Measurements from ENCODE around the gene NFIX.

The NFIX gene

DNA sequence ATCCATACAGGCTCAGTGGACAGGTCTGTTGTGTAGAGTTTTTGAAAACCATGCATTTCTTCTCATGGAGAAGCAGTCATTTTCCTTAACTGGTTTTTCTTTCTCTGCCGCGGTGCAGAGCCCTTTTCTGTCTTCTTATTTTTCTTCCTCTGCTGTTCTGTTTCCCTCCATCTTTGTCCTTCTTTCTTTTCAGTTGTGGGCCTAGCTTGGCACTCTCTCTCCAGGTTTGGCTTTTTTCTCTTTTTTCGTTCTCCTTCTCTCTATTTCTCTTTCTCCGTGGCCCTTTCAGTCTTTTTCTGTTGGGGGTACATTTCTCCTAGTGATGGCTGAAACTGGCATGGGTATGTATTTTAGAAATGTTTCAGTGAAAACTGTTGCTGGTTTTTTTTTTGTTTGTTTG, 24.1 kb downstream of the NFIX start:
- no peak overlapping the region for H3K4me3 ChIP-seq (ENCODE audit: low read depth in 1 of 2, low read length in 2 of 2)
- H2AFZ ChIP-seq (ENCODE audit: low read depth, low read length): no peak overlapping the region
- TF ChIP-seq EZH2 (IDR thresholded peaks at IDR 0.05; ENCODE audit: borderline replicate concordance, low read depth, low read length, severe bottlenecking): no peak
- TF ChIP-seq, protein P1, sequence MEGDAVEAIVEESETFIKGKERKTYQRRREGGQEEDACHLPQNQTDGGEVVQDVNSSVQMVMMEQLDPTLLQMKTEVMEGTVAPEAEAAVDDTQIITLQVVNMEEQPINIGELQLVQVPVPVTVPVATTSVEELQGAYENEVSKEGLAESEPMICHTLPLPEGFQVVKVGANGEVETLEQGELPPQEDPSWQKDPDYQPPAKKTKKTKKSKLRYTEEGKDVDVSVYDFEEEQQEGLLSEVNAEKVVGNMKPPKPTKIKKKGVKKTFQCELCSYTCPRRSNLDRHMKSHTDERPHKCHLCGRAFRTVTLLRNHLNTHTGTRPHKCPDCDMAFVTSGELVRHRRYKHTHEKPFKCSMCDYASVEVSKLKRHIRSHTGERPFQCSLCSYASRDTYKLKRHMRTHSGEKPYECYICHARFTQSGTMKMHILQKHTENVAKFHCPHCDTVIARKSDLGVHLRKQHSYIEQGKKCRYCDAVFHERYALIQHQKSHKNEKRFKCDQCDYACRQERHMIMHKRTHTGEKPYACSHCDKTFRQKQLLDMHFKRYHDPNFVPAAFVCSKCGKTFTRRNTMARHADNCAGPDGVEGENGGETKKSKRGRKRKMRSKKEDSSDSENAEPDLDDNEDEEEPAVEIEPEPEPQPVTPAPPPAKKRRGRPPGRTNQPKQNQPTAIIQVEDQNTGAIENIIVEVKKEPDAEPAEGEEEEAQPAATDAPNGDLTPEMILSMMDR (IDR thresholded peaks at IDR 0.05; ENCODE audit: borderline replicate concordance, extremely low read depth, low read length, poor library complexity, severe bottlenecking): no peak
- H3K27ac ChIP-seq (ENCODE audit: low read length): no peak overlapping the region
- no peaks in the 10 kb centered on the region for H3K36me3 ChIP-seq (ENCODE audit: insufficient read depth, low read length)
- no peak for ATAC-seq (ENCODE audit: insufficient read depth, low read depth)
- peaks cover 3% of the 10 kb centered on the region; the same call in 1 of the 2 replicates for H3K4me1 ChIP-seq (ENCODE audit: insufficient read depth, low read length)
- DNase-seq: no peak
- no peak overlapping the region for H3K9ac ChIP-seq (ENCODE audit: low read depth, low read length)
- H3K9me3 ChIP-seq (ENCODE audit: insufficient read depth, low read length, severe bottlenecking): no peaks in the 10 kb centered on the region
- H3K79me2 ChIP-seq (ENCODE audit: insufficient read depth, low read length): no peaks in the 10 kb centered on the region
- H4K20me1 ChIP-seq (ENCODE audit: insufficient read depth, low read length): peaks cover 14% of the 10 kb centered on the region; the same call in 1 of the 2 replicates
- H3K4me2 ChIP-seq (ENCODE audit: insufficient read depth, low read length): no peak overlapping the region
- H3K27me3 ChIP-seq (ENCODE audit: insufficient read depth, low read length, poor library complexity): no peaks in the 10 kb centered on the region

DNA sequence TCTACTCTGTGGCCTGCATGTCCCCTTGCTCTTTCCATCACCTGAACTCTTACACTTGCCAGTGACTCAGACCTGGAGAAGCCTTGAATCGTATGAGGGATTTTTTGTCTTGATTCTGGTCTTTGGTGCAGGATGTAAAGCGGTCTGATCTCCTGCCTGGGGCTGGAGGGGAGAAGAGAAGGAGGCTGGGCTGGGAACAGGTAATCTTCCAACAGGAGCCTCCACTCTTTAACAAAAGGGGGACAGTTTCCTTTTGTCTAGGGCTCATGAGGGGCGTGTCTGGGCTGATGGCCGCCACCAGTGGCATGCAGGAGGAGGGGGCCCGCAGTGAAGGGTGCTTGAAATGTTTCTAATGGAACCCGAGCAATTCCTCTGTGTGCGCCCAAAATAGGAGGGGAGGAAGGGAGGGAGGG, 24.7 kb downstream of the NFIX start:
- Histone ChIP-seq H2AFZ (ENCODE audit: low read depth, low read length) (no peak overlapping the region), H3K9me3 (ENCODE audit: insufficient read depth, low read length, severe bottlenecking) (no peaks in the 10 kb centered on the region), H3K4me2 (ENCODE audit: insufficient read depth, low read length) (no peak overlapping the region), H3K4me1 (ENCODE audit: insufficient read depth, low read length) (peaks cover 3% of the 10 kb centered on the region; the same call in 1 of the 2 replicates), H3K4me3 (ENCODE audit: low read depth in 1 of 2, low read length in 2 of 2) (no peak overlapping the region), H3K9ac (ENCODE audit: low read depth, low read length) (no peak overlapping the region), H3K27ac (ENCODE audit: low read length) (no peak overlapping the region), H4K20me1 (ENCODE audit: insufficient read depth, low read length) (peaks cover 9% of the 10 kb centered on the region; the same call in 1 of the 2 replicates), H3K27me3 (ENCODE audit: insufficient read depth, low read length, poor library complexity) (no peaks in the 10 kb centered on the region), H3K36me3 (ENCODE audit: insufficient read depth, low read length) (no peaks in the 10 kb centered on the region), H3K79me2 (ENCODE audit: insufficient read depth, low read length) (no peaks in the 10 kb centered on the region)
- no peak for DNase-seq
- ATAC-seq (ENCODE audit: insufficient read depth, low read depth): no peak
- TF ChIP-seq EZH2 (IDR thresholded peaks at IDR 0.05; ENCODE audit: borderline replicate concordance, low read depth, low read length, severe bottlenecking): no peak
- TF ChIP-seq, protein P1 (IDR thresholded peaks at IDR 0.05; ENCODE audit: borderline replicate concordance, extremely low read depth, low read length, poor library complexity, severe bottlenecking): no peak

DNA sequence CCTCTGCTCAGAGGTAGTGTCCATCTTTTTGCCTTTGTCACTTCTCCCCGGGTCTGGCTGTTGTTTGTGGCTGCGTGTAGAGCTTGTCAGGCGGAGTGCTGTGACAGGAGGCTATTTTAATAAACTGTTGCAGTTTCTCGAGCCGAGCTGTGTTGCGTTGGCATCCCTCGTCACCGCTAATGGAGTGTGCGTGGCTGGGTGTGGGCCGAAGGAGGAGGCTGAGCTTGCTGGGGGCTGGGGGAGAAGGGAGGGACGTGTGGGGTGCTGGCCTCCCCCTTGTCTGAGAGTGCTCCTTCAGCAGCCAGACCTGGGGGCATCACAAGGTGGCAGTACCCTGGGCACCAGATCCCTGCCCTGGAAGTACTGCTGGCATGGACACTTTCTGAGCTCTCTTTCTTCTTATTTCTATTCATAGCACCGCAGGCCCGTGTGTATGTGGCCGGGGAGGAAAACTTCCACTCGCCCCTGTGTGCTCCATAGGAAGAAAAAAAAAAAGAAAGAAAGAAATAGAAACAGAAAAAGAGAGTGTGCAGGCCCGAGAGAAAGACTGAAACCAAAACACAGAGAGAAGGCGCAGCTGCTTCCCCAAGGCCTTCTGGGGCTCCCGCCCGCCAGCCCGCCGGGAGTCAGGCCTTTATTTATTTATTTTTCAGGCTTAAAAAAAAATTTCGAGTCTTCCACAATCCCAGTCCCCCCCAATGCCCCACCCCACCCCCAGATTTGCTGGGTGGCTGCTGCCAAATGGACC, 27.0 kb downstream of the NFIX start:
- no peak overlapping the region for H3K4me2 ChIP-seq (ENCODE audit: insufficient read depth, low read length)

More for the DNA sequence above, 27.0 kb downstream of the NFIX start:
- Histone ChIP-seq H3K36me3 (ENCODE audit: insufficient read depth, low read length) (no peaks in the 10 kb centered on the region), H3K9ac (ENCODE audit: low read depth, low read length) (no peak overlapping the region), H3K9me3 (ENCODE audit: insufficient read depth, low read length, severe bottlenecking) (no peaks in the 10 kb centered on the region), H3K27me3 (ENCODE audit: insufficient read depth, low read length, poor library complexity) (no peaks in the 10 kb centered on the region), H3K4me3 (ENCODE audit: low read depth in 1 of 2, low read length in 2 of 2) (no peak overlapping the region), H4K20me1 (ENCODE audit: insufficient read depth, low read length) (peaks cover 6% of the 10 kb centered on the region; the same call in 1 of the 2 replicates), H3K27ac (ENCODE audit: low read length) (no peak overlapping the region), H2AFZ (ENCODE audit: low read depth, low read length) (no peak overlapping the region), H3K79me2 (ENCODE audit: insufficient read depth, low read length) (no peaks in the 10 kb centered on the region), H3K4me1 (ENCODE audit: insufficient read depth, low read length) (peaks cover 3% of the 10 kb centered on the region; the same call in 1 of the 2 replicates)
- no peak for TF ChIP-seq EZH2 (IDR thresholded peaks at IDR 0.05; ENCODE audit: borderline replicate concordance, low read depth, low read length, severe bottlenecking)
- TF ChIP-seq, protein P1 (IDR thresholded peaks at IDR 0.05; ENCODE audit: borderline replicate concordance, extremely low read depth, low read length, poor library complexity, severe bottlenecking): no peak
- ATAC-seq (ENCODE audit: insufficient read depth, low read depth): no peak
- no peak for DNase-seq
